GM23338 (cell line): ENCODE results near the gene ELOVL7. TPM values are rescaled to one million over a fixed set of nuclear protein-coding genes. Genes with fewer than 3 reads are reported as not detected.

Source experiments
- ATAC-seq: fragments of 200-7000 bp; cut with Tn5 transposase; 3 replicates; pipeline ENCODE4 v1.9.1; 2020
- DNase-seq: peaks from one replicate; pipeline ENCODE4 v3.0.0-alpha.2; 2015; ENCODE audit warnings: low spot score
- H2AFZ ChIP-seq: fragments of 200-600 bp; sonication (generic); 2 replicates; pipeline ENCODE4 v1.8.0; 2016; ENCODE audit warnings: antibody characterized with exemption, mild to moderate bottlenecking, moderate library complexity
- H3F3A ChIP-seq: fragments of 200-600 bp; sonication (generic); replicated peaks from 2 replicates; pipeline ENCODE4 v1.8.0; 2017; ENCODE audit warnings: antibody characterized with exemption, mixed run types, low read depth
- H3K27ac ChIP-seq: fragments of 200-600 bp; sonication (generic); 2 replicates; pipeline ENCODE4 v1.6.1; 2016; ENCODE audit warnings: low read depth
- H3K27me3 ChIP-seq: fragments of 200-600 bp; sonication (generic); 2 replicates; pipeline ENCODE4 v1.8.0; 2016; ENCODE audit warnings: mild to moderate bottlenecking, mixed run types, moderate library complexity; ENCODE audit not compliant: insufficient read depth
- H3K36me3 ChIP-seq: fragments of 200-600 bp; sonication (generic); 2 replicates; pipeline ENCODE4 v1.8.0; 2016; ENCODE audit warnings: mild to moderate bottlenecking; ENCODE audit not compliant: insufficient read depth
- H3K4me1 ChIP-seq: fragments of 200-600 bp; sonication (generic); 2 replicates; pipeline ENCODE4 v1.8.0; 2016; ENCODE audit warnings: mild to moderate bottlenecking, moderate library complexity; ENCODE audit not compliant: insufficient read depth
- H3K4me2 ChIP-seq: fragments of 200-600 bp; sonication (generic); 2 replicates; pipeline ENCODE4 v1.7.1; 2017; ENCODE audit warnings: mixed run types
- H3K4me3 ChIP-seq: fragments of 200-600 bp; sonication (generic); 2 replicates; pipeline ENCODE4 v1.6.1; 2016; ENCODE audit warnings: mixed run types
- H3K79me2 ChIP-seq: fragments of 200-600 bp; sonication (generic); replicated peaks from 2 replicates; pipeline ENCODE4 v1.8.0; 2017; ENCODE audit warnings: mild to moderate bottlenecking; ENCODE audit not compliant: insufficient read depth
- H3K9me2 ChIP-seq: fragments of 200-600 bp; sonication (generic); 2 replicates; pipeline ENCODE4 v1.8.0; 2017; ENCODE audit not compliant: insufficient read depth
- H4K20me1 ChIP-seq: fragments of 200-600 bp; sonication (generic); replicated peaks from 2 replicates; pipeline ENCODE4 v1.8.0; 2017; ENCODE audit warnings: mild to moderate bottlenecking; ENCODE audit not compliant: insufficient read depth
- H3K27ac Mint-ChIP-seq: 2 replicates; pipeline ENCODE4 v1.8.0; 2020; ENCODE audit warnings: inconsistent platforms, mild to moderate bottlenecking, moderate library complexity, mixed read lengths
- H3K27me3 Mint-ChIP-seq: 3 replicates; pipeline ENCODE4 v1.8.0; 2022; ENCODE audit warnings: low read depth, mild to moderate bottlenecking, moderate library complexity, mixed read lengths, inconsistent platforms; ENCODE audit not compliant: insufficient read depth, poor library complexity
- H3K36me3 Mint-ChIP-seq: 3 replicates; pipeline ENCODE4 v1.8.0; 2021; ENCODE audit warnings: low read depth, mild to moderate bottlenecking, inconsistent platforms, moderate library complexity, mixed read lengths
- H3K4me1 Mint-ChIP-seq: 3 replicates; pipeline ENCODE4 v1.8.0; 2020; ENCODE audit warnings: mild to moderate bottlenecking, inconsistent platforms, mixed read lengths
- H3K4me3 Mint-ChIP-seq: 3 replicates; pipeline ENCODE4 v1.8.0; 2021; ENCODE audit warnings: moderate library complexity, mild to moderate bottlenecking, inconsistent platforms, mixed read lengths
- H3K9me3 Mint-ChIP-seq: 3 replicates; pipeline ENCODE4 v1.8.0; 2020; ENCODE audit warnings: moderate library complexity, mild to moderate bottlenecking, inconsistent platforms, mixed read lengths
- EZH2phosphoT487 ChIP-seq: fragments of 200-600 bp; sonication (generic); IDR thresholded peaks from one replicate; pipeline ENCODE4 v1.8.1; 2018; ENCODE audit warnings: antibody characterized with exemption; ENCODE audit not compliant: unreplicated experiment
- ZNF114 ChIP-seq: fragments of 250-450 bp; sonication (Bioruptor Pico); IDR thresholded peaks from 2 replicates; pipeline ENCODE4 v1.5.0; 2020; ENCODE audit warnings: mild to moderate bottlenecking, moderate library complexity
- polyA plus RNA-seq: library from polyadenylated mRNA; unstranded; fragments of >200 nt; fragmentation: Nextera tagmentation; extraction: Ambion mirVana; gene quantifications from 2 replicates; pipeline ENCODE4 v1.2.1, GENCODE V29; 2016
- total RNA-seq: library from RNA; depleted of rRNA; stranded (reverse); fragments of >200 nt; shearing (Covaris generic); gene quantifications from 2 replicates; pipeline ENCODE4 v1.2.3, GENCODE V29; 2014
- TF ChIP-seq, protein P1 (sequence below): fragments of 250-450 bp; sonication (Bioruptor Pico); IDR thresholded peaks from 2 replicates; pipeline ENCODE4 v1.5.0; 2020; ENCODE audit warnings: mild to moderate bottlenecking, moderate library complexity
- TF ChIP-seq, protein P2 (sequence below): IDR thresholded peaks from one replicate; pipeline ENCODE4 v1.6.1; 2018; ENCODE audit warnings: antibody characterized with exemption; ENCODE audit not compliant: unreplicated experiment

The ELOVL7 gene
- total and polyA plus RNA-seq, 2 experiments from 2014 or later: 2.3 to 7.0 TPM

DNA sequence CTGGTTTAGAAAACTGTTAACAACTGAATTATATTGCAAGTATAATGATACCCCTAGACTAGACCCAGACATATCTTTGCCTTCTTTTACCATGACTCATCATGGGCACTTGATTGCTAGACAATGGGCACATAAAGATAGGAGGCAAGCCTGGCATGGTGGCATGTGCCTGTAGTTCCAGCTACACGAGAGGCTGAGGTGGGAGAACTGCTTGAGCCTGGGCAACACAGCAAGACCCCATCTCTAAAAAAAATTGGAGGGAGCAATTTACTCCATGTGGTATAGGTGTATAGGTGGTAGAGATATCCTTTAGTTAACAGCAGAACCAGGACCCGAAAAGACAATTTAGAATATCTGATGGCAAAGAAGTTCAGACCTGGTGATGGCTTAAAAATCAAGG lies 51.6 kb downstream of the ELOVL7 start (continued):
- TF ChIP-seq, protein P1, sequence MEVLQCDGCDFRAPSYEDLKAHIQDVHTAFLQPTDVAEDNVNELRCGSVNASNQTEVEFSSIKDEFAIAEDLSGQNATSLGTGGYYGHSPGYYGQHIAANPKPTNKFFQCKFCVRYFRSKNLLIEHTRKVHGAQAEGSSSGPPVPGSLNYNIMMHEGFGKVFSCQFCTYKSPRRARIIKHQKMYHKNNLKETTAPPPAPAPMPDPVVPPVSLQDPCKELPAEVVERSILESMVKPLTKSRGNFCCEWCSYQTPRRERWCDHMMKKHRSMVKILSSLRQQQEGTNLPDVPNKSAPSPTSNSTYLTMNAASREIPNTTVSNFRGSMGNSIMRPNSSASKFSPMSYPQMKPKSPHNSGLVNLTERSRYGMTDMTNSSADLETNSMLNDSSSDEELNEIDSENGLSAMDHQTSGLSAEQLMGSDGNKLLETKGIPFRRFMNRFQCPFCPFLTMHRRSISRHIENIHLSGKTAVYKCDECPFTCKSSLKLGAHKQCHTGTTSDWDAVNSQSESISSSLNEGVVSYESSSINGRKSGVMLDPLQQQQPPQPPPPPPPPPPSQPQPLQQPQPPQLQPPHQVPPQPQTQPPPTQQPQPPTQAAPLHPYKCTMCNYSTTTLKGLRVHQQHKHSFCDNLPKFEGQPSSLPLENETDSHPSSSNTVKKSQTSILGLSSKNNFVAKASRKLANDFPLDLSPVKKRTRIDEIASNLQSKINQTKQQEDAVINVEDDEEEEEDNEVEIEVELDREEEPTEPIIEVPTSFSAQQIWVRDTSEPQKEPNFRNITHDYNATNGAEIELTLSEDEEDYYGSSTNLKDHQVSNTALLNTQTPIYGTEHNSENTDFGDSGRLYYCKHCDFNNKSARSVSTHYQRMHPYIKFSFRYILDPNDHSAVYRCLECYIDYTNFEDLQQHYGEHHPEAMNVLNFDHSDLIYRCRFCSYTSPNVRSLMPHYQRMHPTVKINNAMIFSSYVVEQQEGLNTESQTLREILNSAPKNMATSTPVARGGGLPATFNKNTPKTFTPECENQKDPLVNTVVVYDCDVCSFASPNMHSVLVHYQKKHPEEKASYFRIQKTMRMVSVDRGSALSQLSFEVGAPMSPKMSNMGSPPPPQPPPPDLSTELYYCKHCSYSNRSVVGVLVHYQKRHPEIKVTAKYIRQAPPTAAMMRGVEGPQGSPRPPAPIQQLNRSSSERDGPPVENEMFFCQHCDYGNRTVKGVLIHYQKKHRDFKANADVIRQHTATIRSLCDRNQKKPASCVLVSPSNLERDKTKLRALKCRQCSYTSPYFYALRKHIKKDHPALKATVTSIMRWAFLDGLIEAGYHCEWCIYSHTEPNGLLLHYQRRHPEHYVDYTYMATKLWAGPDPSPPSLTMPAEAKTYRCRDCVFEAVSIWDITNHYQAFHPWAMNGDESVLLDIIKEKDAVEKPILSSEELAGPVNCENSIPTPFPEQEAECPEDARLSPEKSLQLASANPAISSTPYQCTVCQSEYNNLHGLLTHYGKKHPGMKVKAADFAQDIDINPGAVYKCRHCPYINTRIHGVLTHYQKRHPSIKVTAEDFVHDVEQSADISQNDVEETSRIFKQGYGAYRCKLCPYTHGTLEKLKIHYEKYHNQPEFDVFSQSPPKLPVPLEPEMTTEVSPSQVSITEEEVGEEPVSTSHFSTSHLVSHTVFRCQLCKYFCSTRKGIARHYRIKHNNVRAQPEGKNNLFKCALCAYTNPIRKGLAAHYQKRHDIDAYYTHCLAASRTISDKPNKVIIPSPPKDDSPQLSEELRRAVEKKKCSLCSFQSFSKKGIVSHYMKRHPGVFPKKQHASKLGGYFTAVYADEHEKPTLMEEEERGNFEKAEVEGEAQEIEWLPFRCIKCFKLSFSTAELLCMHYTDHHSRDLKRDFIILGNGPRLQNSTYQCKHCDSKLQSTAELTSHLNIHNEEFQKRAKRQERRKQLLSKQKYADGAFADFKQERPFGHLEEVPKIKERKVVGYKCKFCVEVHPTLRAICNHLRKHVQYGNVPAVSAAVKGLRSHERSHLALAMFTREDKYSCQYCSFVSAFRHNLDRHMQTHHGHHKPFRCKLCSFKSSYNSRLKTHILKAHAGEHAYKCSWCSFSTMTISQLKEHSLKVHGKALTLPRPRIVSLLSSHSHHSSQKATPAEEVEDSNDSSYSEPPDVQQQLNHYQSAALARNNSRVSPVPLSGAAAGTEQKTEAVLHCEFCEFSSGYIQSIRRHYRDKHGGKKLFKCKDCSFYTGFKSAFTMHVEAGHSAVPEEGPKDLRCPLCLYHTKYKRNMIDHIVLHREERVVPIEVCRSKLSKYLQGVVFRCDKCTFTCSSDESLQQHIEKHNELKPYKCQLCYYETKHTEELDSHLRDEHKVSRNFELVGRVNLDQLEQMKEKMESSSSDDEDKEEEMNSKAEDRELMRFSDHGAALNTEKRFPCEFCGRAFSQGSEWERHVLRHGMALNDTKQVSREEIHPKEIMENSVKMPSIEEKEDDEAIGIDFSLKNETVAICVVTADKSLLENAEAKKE: no peak

DNA sequence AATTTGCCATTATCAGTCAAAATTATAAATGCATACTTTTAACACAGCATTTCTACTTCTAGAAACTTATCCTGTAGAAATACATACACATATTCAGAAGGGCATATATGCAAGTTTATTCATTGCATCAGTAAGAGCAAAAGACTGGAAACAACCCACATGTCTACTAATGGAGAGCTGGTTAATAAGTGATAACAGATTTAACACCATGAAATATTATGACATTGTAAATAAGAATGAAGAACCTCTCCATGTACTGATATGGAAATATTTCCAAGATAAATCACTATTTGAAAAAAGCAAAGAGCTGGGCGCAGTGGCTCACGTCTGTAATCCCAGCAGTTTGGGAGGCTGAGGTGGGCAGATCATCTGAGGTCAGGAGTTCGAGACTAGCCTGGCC lies 54.5 kb downstream of the ELOVL7 start:
- no peak overlapping the region for H3K27ac ChIP-seq
- ATAC-seq (no peak), DNase-seq (no peak)
- no peaks in the 10 kb centered on the region for H3K4me1 ChIP-seq
- H3K27ac Mint-ChIP-seq: no peak overlapping the region
- H4K20me1 ChIP-seq: no peaks in the 10 kb centered on the region
- H3K36me3 Mint-ChIP-seq: peaks cover 3% of the 10 kb centered on the region; the same call in 2 of the 3 replicates
- H3K4me3 ChIP-seq: no peak overlapping the region
- no peaks in the 10 kb centered on the region for H3K27me3 ChIP-seq
- H3K79me2 ChIP-seq: no peaks in the 10 kb centered on the region
- no peaks in the 10 kb centered on the region for H3F3A ChIP-seq
- no peak overlapping the region for H2AFZ ChIP-seq
- no peaks in the 10 kb centered on the region for H3K36me3 ChIP-seq
- TF ChIP-seq, protein P2, sequence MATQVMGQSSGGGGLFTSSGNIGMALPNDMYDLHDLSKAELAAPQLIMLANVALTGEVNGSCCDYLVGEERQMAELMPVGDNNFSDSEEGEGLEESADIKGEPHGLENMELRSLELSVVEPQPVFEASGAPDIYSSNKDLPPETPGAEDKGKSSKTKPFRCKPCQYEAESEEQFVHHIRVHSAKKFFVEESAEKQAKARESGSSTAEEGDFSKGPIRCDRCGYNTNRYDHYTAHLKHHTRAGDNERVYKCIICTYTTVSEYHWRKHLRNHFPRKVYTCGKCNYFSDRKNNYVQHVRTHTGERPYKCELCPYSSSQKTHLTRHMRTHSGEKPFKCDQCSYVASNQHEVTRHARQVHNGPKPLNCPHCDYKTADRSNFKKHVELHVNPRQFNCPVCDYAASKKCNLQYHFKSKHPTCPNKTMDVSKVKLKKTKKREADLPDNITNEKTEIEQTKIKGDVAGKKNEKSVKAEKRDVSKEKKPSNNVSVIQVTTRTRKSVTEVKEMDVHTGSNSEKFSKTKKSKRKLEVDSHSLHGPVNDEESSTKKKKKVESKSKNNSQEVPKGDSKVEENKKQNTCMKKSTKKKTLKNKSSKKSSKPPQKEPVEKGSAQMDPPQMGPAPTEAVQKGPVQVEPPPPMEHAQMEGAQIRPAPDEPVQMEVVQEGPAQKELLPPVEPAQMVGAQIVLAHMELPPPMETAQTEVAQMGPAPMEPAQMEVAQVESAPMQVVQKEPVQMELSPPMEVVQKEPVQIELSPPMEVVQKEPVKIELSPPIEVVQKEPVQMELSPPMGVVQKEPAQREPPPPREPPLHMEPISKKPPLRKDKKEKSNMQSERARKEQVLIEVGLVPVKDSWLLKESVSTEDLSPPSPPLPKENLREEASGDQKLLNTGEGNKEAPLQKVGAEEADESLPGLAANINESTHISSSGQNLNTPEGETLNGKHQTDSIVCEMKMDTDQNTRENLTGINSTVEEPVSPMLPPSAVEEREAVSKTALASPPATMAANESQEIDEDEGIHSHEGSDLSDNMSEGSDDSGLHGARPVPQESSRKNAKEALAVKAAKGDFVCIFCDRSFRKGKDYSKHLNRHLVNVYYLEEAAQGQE: no peak
- no peak for TF ChIP-seq ZNF114 (CRISPR knock-in tag)
- no peak for TF ChIP-seq EZH2phosphoT487
- H3K4me2 ChIP-seq: no peak overlapping the region
- no peaks in the 10 kb centered on the region for H3K9me3 Mint-ChIP-seq
- H3K27me3 Mint-ChIP-seq: no peaks in the 10 kb centered on the region
- peaks cover under 1% of the 10 kb centered on the region for H3K4me1 Mint-ChIP-seq
- no peak overlapping the region for H3K4me3 Mint-ChIP-seq
- no peaks in the 10 kb centered on the region for H3K9me2 ChIP-seq
